H1 (cell line): ENCODE results near the gene SH2B3. TPM values are rescaled to one million over a fixed set of nuclear protein-coding genes. Genes with fewer than 3 reads are reported as not detected.

Experiments used
- BCL11A ChIP-seq, 2 experiments: IDR thresholded peaks; one replicate each; pipeline ENCODE4 v1.6.1; 2011; ENCODE audit warnings: low read depth in 2 of 2, low read length in 2 of 2, mild to moderate bottlenecking in 2 of 2
- CBX8 ChIP-seq: fragments of 300-800, 300-1000 bp; sonication (generic); IDR thresholded peaks from 2 replicates; pipeline ENCODE4 v1.7.1; 2016; ENCODE audit warnings: low read depth, low read length, borderline replicate concordance
- HDAC2 ChIP-seq, 2 experiments: fragments of 300-600 bp in 1 of 2; sonication (generic) in 1 of 2; IDR thresholded peaks; 2 replicates each; pipeline ENCODE4 v1.6.1; 2011 to 2012; ENCODE audit warnings: low read depth in 2 of 2, low read length in 2 of 2, mild to moderate bottlenecking in 2 of 2, moderate library complexity in 2 of 2, borderline replicate concordance in 1 of 2, inconsistent platforms in 1 of 2
- NANOG ChIP-seq: IDR thresholded peaks from 2 replicates; pipeline ENCODE4 v1.6.1; 2011; ENCODE audit warnings: low read length, low read depth, mild to moderate bottlenecking, inconsistent platforms; ENCODE audit not compliant: insufficient read depth, poor library complexity, severe bottlenecking
- YY1 ChIP-seq: IDR thresholded peaks from 2 replicates; pipeline ENCODE4 v1.6.1; 2011; ENCODE audit warnings: low read depth, mild to moderate bottlenecking, low read length
- polyA plus RNA-seq, 7 experiments: library from polyadenylated mRNA; depleted of rRNA in 3 of 7; stranded (reverse) in 5 of 7; unstranded in 2 of 7; fragments of >200 nt in 5 of 7; fragments of 200-250 nt in 2 of 7; gene quantifications; 1 replicate in 5 of 7; 2 replicates in 1 of 7; 4 replicates in 1 of 7; pipeline versions ENCODE4 v1.2.1 to v1.2.3, GENCODE V29; 2011 to 2013; ENCODE audit warnings: missing spikeins in 2 of 7, mixed read lengths in 2 of 7
- total RNA-seq: library from RNA; stranded (reverse); fragmentation: NEBNext Ultra II Directional; extraction: Animal tissue kit (Norgen Biotek cat#: 25700); gene quantifications from 2 replicates; pipeline ENCODE4 v1.2.1, GENCODE V29; 2021

Gene SH2B3
- total and polyA plus RNA-seq, 2 of the 8 experiments (the other 6 are each of a cell fraction or from before 2014, with no cell fraction given), result 20.8 to 34.1 TPM

GRCh38 chr12:111377440-111377839 lies 28.3 kb upstream of the SH2B3 start (continued):
- TF ChIP-seq BCL11A (IDR thresholded peaks at IDR 0.05; ENCODE audit: low read depth in 2 of 2, low read length in 2 of 2) (no peak), HDAC2 (IDR thresholded peaks at IDR 0.05; ENCODE audit: borderline replicate concordance in 1 of 2, low read depth in 2 of 2, low read length in 2 of 2) (no peak), YY1 (no peak), CBX8 (no peak), NANOG (no peak)
